ENCODE results near the gene LRRC51.
A peak's percentile ranks its signal among the peaks of the same experiment; 100 is the strongest.

The LRRC51 gene

GRCh38 chr11:72080326-72081183 lies at the start of gene LRRC51, which contains the start of gene NUMA1:
Gene LRRC51 (plus strand): TSS chr11:72080850. CDS start chr11:72089084, 8,234 bp downstream.
Gene NUMA1 (minus strand): TSS chr11:72080542. CDS start chr11:72035943, 44,599 bp downstream.
- DNase-seq (ENCODE audit: low read depth), result peak; percentile 100

GRCh38 chr11:72036687-72037086 lies 44.0 kb upstream of the LRRC51 start:
- DNase-seq (ENCODE audit: low read depth), result no peak

- no peak for DNase-seq (ENCODE audit: low read depth)
These were observed 42.9 kb upstream of the LRRC51 start for GRCh38 chr11:72037554-72038311.

GRCh38 chr11:72038491-72038890 lies 42.2 kb upstream of the LRRC51 start:
- no peak for DNase-seq (ENCODE audit: low read depth)

- no peak for DNase-seq (ENCODE audit: low read depth)
These were observed 41.4 kb upstream of the LRRC51 start for GRCh38 chr11:72039031-72039855.

- DNase-seq (ENCODE audit: low read depth), result no peak
These were observed 40.7 kb upstream of the LRRC51 start for GRCh38 chr11:72039856-72040401.

GRCh38 chr11:72040491-72041363 lies 39.9 kb upstream of the LRRC51 start:
- DNase-seq (ENCODE audit: low read depth), result peak; percentile 86

GRCh38 chr11:72041364-72042063 lies 39.1 kb upstream of the LRRC51 start:
- DNase-seq (ENCODE audit: low read depth), result peak; percentile 68

- DNase-seq (ENCODE audit: low read depth), result no peak
These were observed 38.4 kb upstream of the LRRC51 start for GRCh38 chr11:72042064-72042745.

GRCh38 chr11:72045849-72046248 lies 34.8 kb upstream of the LRRC51 start:
- no peak for DNase-seq (ENCODE audit: low read depth)

GRCh38 chr11:72048766-72049460 lies 31.7 kb upstream of the LRRC51 start:
- DNase-seq (ENCODE audit: low read depth), result no peak

- peak; percentile 25 for DNase-seq (ENCODE audit: low read depth)
These were observed 22.1 kb upstream of the LRRC51 start for GRCh38 chr11:72058416-72059034.

- no peak for DNase-seq (ENCODE audit: low read depth)
These were observed 18.8 kb upstream of the LRRC51 start for GRCh38 chr11:72061739-72062396.

- no peak for DNase-seq (ENCODE audit: low read depth)
These were observed 13.8 kb upstream of the LRRC51 start for GRCh38 chr11:72066855-72067254.

- DNase-seq (ENCODE audit: low read depth), result no peak
These were observed 13.4 kb upstream of the LRRC51 start for GRCh38 chr11:72067266-72067665.

- no peak for DNase-seq (ENCODE audit: low read depth)
These were observed 13.0 kb upstream of the LRRC51 start for GRCh38 chr11:72067676-72068075.

- no peak for DNase-seq (ENCODE audit: low read depth)
These were observed 11.4 kb upstream of the LRRC51 start for GRCh38 chr11:72069200-72069599.

GRCh38 chr11:72069787-72070251 lies 10.8 kb upstream of the LRRC51 start:
- DNase-seq (ENCODE audit: low read depth), result peak; percentile 93
